HepG2 (cell line): ENCODE results near the gene LIN7A. TPM values are rescaled to one million over a fixed set of nuclear protein-coding genes. Genes with fewer than 3 reads are reported as not detected.

Experiments used
- ATAC-seq: fragments of 200-7000 bp; cut with Tn5 transposase; 3 replicates; pipeline ENCODE4 v1.9.1; 2020; ENCODE audit warnings: mild to moderate bottlenecking, moderate library complexity
- BruUV-seq: library from RNA; stranded (reverse); fragments of 400-500 nt; replicated peaks from 2 replicates; lab custom pipeline; 2021; lab: Mats Ljungman, UMichigan
- CTCF ChIA-PET: fragments of 300-600 bp; formaldehyde crosslinking; extraction: SDS; loops from one replicate; lab custom pipeline; 2021; ENCODE audit warnings: low total read pairs, inconsistent platforms, low intra/inter-chr PET ratio; lab: Yijun Ruan, JAX
- POLR2A ChIA-PET: fragments of 350-600 bp; sonication (Branson Sonifier 250); formaldehyde crosslinking; loops from one replicate; lab custom pipeline; 2020; ENCODE audit warnings: antibody characterized with exemption, inconsistent platforms; lab: Yijun Ruan, JAX
- DNase-seq: peaks from one replicate; pipeline ENCODE4 v3.0.0-alpha.2; 2015; ENCODE audit warnings: low spot score
- FAIRE-seq: peaks from 3 replicates; lab custom pipeline; 2011; peaks lifted over from hg19 to GRCh38; lab: Jason Lieb, UNC
- H2AFZ ChIP-seq: one replicate; pipeline ENCODE4 v1.6.1; 2011; ENCODE audit warnings: low read length, inconsistent platforms
- H3K27ac ChIP-seq: fragments of 300-600 bp; 3 replicates; pipeline ENCODE4 v1.8.0; 2011; ENCODE audit warnings: mixed run types, mild to moderate bottlenecking, mixed read lengths, low read length, inconsistent platforms; ENCODE audit not compliant: insufficient read depth; ENCODE audit errors: extremely low read length
- H3K27me3 ChIP-seq, 2 experiments: fragments of 200-600 bp in 1 of 2; 2 replicates in 1 of 2; 3 replicates in 1 of 2; pipeline versions ENCODE4 v1.6.0 to v1.8.0; 2011; ENCODE audit warnings: low read length in 2 of 2, mild to moderate bottlenecking in 2 of 2, moderate library complexity in 2 of 2, inconsistent platforms in 1 of 2; ENCODE audit not compliant: insufficient read depth in 2 of 2, control insufficient read depth in 1 of 2
- H3K36me3 ChIP-seq, 2 experiments: fragments of 200-600 bp in 1 of 2; replicated peaks in 1 of 2; 2 replicates in 1 of 2; 3 replicates in 1 of 2; pipeline versions ENCODE4 v1.5.1 to v1.8.0; 2011; ENCODE audit warnings: low read length in 2 of 2, inconsistent platforms in 1 of 2; ENCODE audit not compliant: insufficient read depth in 2 of 2, control insufficient read depth in 1 of 2
- H3K4me1 ChIP-seq: 2 replicates; pipeline ENCODE4 v1.5.1; 2012; ENCODE audit warnings: low read length, inconsistent platforms; ENCODE audit not compliant: insufficient read depth
- H3K4me2 ChIP-seq: 2 replicates; pipeline ENCODE4 v1.6.0; 2011; ENCODE audit warnings: low read depth, low read length, inconsistent platforms
- H3K4me3 ChIP-seq, 3 experiments: fragments of 200-600 bp in 1 of 3; sonication (generic), shearing (Covaris generic) in 1 of 3; replicated peaks in 1 of 3; 2 replicates each; pipeline ENCODE4 v1.5.1; 2011 to 2016; ENCODE audit warnings: low read length in 3 of 3, inconsistent platforms in 2 of 3, low read depth in 2 of 3, mild to moderate bottlenecking in 2 of 3, control low read depth in 1 of 3, mixed read lengths in 1 of 3; ENCODE audit not compliant: insufficient read depth in 1 of 3
- H3K79me2 ChIP-seq: one replicate; pipeline ENCODE4 v1.6.1; 2011; ENCODE audit warnings: low read length, inconsistent platforms; ENCODE audit not compliant: insufficient read depth
- H3K9ac ChIP-seq: 2 replicates; pipeline ENCODE4 v1.6.0; 2011; ENCODE audit warnings: mild to moderate bottlenecking, low read depth, low read length, inconsistent platforms; ENCODE audit not compliant: insufficient read depth
- H3K9me3 ChIP-seq: 2 replicates; pipeline ENCODE4 v1.5.1; 2012; ENCODE audit warnings: mild to moderate bottlenecking, low read length
- H4K20me1 ChIP-seq: 2 replicates; pipeline ENCODE4 v1.6.0; 2011; ENCODE audit warnings: inconsistent platforms, mild to moderate bottlenecking, low read length, moderate library complexity; ENCODE audit not compliant: insufficient read depth
- CREB3 ChIP-seq: sonication (generic); formaldehyde crosslinking; IDR thresholded peaks from 2 replicates; pipeline ENCODE4 v1.5.0; 2020; ENCODE audit warnings: missing genetic modification reagents
- GRHL1 ChIP-seq: sonication (generic); formaldehyde crosslinking; conservative IDR thresholded peaks from 2 replicates; pipeline ENCODE4 v1.8.0; 2022; ENCODE audit warnings: missing genetic modification reagents
- RFXAP ChIP-seq: sonication (generic); formaldehyde crosslinking; IDR thresholded peaks from 2 replicates; pipeline ENCODE4 v1.4.0; 2020; ENCODE audit warnings: missing genetic modification reagents, borderline replicate concordance
- ZBTB42 ChIP-seq: sonication (generic); formaldehyde crosslinking; IDR thresholded peaks from 2 replicates; pipeline ENCODE4 v1.5.0; 2020; ENCODE audit warnings: mild to moderate bottlenecking, missing genetic modification reagents
- WGBS: methylation state at CpG from one replicate; pipeline ENCODE4 v1.1.6; 2017; ENCODE audit warnings: low lambda C conversion rate; 5-methylcytosine and 5-hydroxymethylcytosine counted together
- in situ Hi-C: cut with HindIII; loops from 2 replicates; pipeline ENCODE4 v1.10.0; 2017; ENCODE audit warnings: low pct_unique_long_range_greater_than_20kb; ENCODE audit not compliant: extremely low pct_ligation_motif_present
- intact Hi-C: fragments of 100-400 bp; cut with micrococcal nuclease; formaldehyde crosslinking; loops from one replicate; pipeline ENCODE4 v1.10.0; 2022; ENCODE audit not compliant: unreplicated experiment
- polyA plus RNA-seq, 8 experiments: library from polyadenylated mRNA; depleted of rRNA in 3 of 8; stranded (reverse) in 7 of 8; unstranded in 1 of 8; fragments of >200 nt; fragmentation: Illumina TruSeq in 4 of 8; extraction: Trizol in 4 of 8; gene quantifications; 2 replicates each; pipeline versions ENCODE4 v1.2.1 to v1.2.3, GENCODE V29; 2011 to 2016; ENCODE audit warnings: low read depth in 4 of 8, missing spikeins in 1 of 8, mixed read lengths in 1 of 8; ENCODE audit not compliant: insufficient read depth in 1 of 8
- total RNA-seq, 5 experiments: library from RNA; depleted of rRNA; stranded (reverse); fragments of >200 nt; fragmentation: Illumina TruSeq; extraction: Trizol; gene quantifications; 2 replicates each; pipeline ENCODE4 v1.2.3, GENCODE V29; 2016; ENCODE audit warnings: low read depth in 1 of 5

LIN7A gene
- total and polyA plus RNA-seq, 2 of the 13 experiments (the other 11 are each of a cell fraction or from before 2014, with no cell fraction given) = 18.5 to 19.2 TPM

- no peaks in the 10 kb centered on the region for H3K9me3 ChIP-seq
- H3K9ac ChIP-seq = no peak overlapping the region
- no peaks in the 10 kb centered on the region for H4K20me1 ChIP-seq
- no peak overlapping the region for H3K27ac ChIP-seq
- H3K27me3 ChIP-seq = no peaks in the 10 kb centered on the region
- ATAC-seq (no peak), FAIRE-seq (no peak), DNase-seq (no peak)
- WGBS = 23% methylated on average over 2 of the region's 3 CpGs
- TF ChIP-seq RFXAP (CRISPR knock-in tag) (no peak), GRHL1 (CRISPR knock-in tag) (no peak)
- ChIA-PET POLR2A (no interaction called here), CTCF (no interaction called here)
- H2AFZ ChIP-seq = no peak overlapping the region
- no peak overlapping the region for H3K4me3 ChIP-seq
- in situ Hi-C loops = no loop called here
- no peaks in the 10 kb centered on the region for H3K36me3 ChIP-seq
- BruUV-seq = no TSS peak
- no peak overlapping the region for H3K4me2 ChIP-seq
- H3K4me1 ChIP-seq = no peaks in the 10 kb centered on the region
- no peaks in the 10 kb centered on the region for H3K79me2 ChIP-seq
- intact Hi-C loops = no loop called here
Observed at GRCh38 chr12:80754274-80754673, 183.5 kb downstream of the LIN7A start.

- Histone ChIP-seq H3K4me3 (no peak overlapping the region), H4K20me1 (no peaks in the 10 kb centered on the region), H3K27me3 (no peaks in the 10 kb centered on the region; a peak in 1 of 5 replicates), H2AFZ (no peak overlapping the region), H3K79me2 (no peaks in the 10 kb centered on the region), H3K9me3 (no peaks in the 10 kb centered on the region), H3K4me2 (no peak overlapping the region), H3K9ac (no peak overlapping the region), H3K36me3 (no peaks in the 10 kb centered on the region), H3K27ac (no peak overlapping the region), H3K4me1 (no peaks in the 10 kb centered on the region)
- BruUV-seq = no TSS peak
- ATAC-seq = no peak
- no peak for FAIRE-seq
- CTCF ChIA-PET = no interaction called here
- TF ChIP-seq ZBTB42 = no peak
- TF ChIP-seq CREB3 (CRISPR knock-in tag) = no peak
- intact Hi-C loops = no loop called here
- POLR2A ChIA-PET = no interaction called here
- in situ Hi-C loops = no loop called here
- DNase-seq = no peak
Observed at GRCh38 chr12:80752464-80752863, 185.3 kb downstream of the LIN7A start.
